Measurements from ENCODE around the gene TMEM213. TPM values are rescaled to one million over a fixed set of nuclear protein-coding genes. Genes with fewer than 3 reads are reported as not detected.

Gene TMEM213, protein sequence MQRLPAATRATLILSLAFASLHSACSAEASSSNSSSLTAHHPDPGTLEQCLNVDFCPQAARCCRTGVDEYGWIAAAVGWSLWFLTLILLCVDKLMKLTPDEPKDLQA
- total RNA-seq (not detected), polyA plus RNA-seq (not detected), total RNA-seq (0 reads per million in 6 experiments)

DNA sequence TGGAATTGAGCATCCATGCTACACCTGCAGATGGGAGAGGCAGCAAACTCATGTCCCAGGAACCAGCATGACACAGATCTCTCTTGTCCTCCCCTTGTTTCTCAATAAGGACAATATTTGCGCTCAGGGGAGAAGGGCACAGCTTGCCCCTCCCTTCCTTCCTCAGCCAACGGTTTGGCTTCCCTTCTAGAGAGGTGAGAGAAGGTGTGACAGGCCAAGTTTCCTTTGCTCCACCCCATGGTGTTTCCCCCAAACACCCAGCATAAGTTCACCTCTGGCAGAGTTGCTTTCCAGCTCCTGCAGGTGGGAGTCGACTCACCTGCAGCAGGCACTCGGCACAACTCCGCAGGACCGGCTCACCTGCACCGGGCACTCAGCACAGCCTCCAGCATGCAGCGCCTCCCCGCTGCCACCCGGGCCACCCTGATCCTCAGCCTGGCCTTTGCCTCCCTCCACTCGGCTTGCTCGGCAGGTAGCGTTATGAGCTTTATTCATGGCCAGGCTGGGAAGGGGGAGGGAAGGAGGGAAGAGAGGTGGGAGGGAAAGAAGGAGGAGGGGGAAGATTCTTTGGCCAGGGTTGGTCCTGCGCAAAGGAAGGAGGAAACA lies at the start of gene TMEM213, which contains the start of gene ATP6V0A4:
TMEM213 (plus strand) TSS at position 280 of the 606 bp plus-strand sequence; CDS start at position 391, 111 bp downstream.
ATP6V0A4 (minus strand) TSS at position 482 of the 606 bp plus-strand sequence. CDS start 26,949 bp downstream, outside the sequence.
- DNase-seq (no peak), ATAC-seq (peak; percentile 49 to 71)
- H3K36me3 Mint-ChIP-seq, result no peaks in the 10 kb centered on the region
- POLR2A ChIA-PET, result no interaction called here
- peaks cover 0 to 3% (median 0%) of the 10 kb centered on the region in 5 donors for H3K27me3 Mint-ChIP-seq
- peak within 1 kb of the TSS in 2 of 10 donors; percentile 25 to 41 for H3K4me3 Mint-ChIP-seq
- H3K9me3 Mint-ChIP-seq, result peaks cover 0 to 4% (median 0%) of the 10 kb centered on the region in 9 donors
- peaks cover 7 to 13% (median 10%) of the 10 kb centered on the region in 4 donors for H3K4me1 Mint-ChIP-seq
- H3K27ac Mint-ChIP-seq, result peak within 1 kb of the TSS in 7 of 10 donors; percentile 9 to 81 (median 44)

DNA sequence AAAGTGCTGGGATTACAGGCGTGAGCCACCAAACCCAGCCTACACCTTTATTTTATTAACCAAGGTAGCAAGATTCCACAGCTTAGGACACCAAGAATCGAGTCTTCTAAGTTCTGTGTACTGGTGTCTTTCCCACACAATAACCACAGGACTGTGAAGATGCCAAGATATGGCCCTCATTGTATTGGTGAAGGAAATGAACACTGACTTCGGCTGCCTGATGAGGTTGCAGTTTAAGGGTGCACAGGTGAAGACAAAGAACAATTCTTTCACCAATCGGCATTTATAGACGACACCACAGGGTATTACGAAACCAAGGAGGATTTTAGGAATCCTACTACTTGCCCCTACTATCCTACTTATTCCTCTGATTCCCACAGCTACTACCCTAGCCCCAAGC lies 49.1 kb upstream of the TMEM213 start:
- Mint-ChIP-seq H3K9me3 (no peaks in the 10 kb centered on the region), H3K27me3 (no peaks in the 10 kb centered on the region), H3K4me1 (peaks cover 36 to 61% (median 59%) of the 10 kb centered on the region in 4 donors), H3K27ac (peak overlapping the region in 9 of 10 donors; percentile 44 to 91 (median 72)), H3K4me3 (no peak overlapping the region), H3K36me3 (no peaks in the 10 kb centered on the region)
- ATAC-seq, result no peak
- no peak for DNase-seq
- POLR2A ChIA-PET, result interaction anchor here (0.6 kb wide), 1 partner anchor 11 kb away, joined by 3 read pairs; no protein-coding TSS in a partner anchor

DNA sequence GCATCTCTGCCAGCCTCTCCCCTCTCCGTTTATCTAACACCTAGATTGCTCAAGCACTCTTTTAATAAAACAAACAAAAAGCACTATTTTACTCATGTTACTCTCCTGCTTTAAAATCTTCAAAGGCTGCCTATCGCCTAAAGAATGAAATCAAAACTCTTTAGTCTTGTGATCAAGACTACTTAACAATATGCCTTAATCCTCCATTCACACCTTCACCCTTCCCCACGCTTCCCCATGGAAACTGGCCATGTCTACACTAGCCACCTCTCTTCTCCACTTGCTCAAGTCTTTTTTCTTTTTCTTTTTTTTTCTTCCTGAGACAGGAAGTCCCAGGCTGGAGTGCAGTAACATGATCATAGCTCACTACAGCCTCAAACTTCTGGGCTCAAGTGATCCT lies 47.8 kb upstream of the TMEM213 start:
- H3K36me3 Mint-ChIP-seq, result no peaks in the 10 kb centered on the region
- no peak overlapping the region for H3K4me3 Mint-ChIP-seq
- peak overlapping the region; percentile 70 to 95 (median 89) for H3K27ac Mint-ChIP-seq

DNA sequence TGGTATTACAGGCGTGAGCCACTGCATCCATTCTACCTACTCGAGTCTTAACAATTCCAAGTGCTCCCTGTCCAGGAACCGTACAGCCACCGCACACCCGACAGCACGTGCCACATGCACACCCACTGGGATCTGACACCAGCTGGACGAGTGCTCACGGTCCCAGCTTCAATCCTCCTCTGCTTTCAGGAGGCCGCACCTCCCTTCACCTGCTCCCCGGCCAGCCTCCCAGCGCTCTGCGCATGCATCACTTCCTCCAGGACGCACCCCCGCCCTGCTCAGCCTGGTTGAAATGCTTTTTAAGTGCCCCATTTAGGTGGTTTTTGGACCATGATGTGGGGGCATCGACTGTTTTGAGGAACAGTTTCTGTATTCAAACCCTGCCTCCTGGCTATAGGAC lies 47.3 kb upstream of the TMEM213 start:
- ATAC-seq (no peak), DNase-seq (no peak)
- H3K36me3 Mint-ChIP-seq, result no peaks in the 10 kb centered on the region
- peak overlapping the region; percentile 70 to 99 (median 90) for H3K27ac Mint-ChIP-seq
- H3K4me3 Mint-ChIP-seq, result no peak overlapping the region
- POLR2A ChIA-PET, result interaction anchor here (1.1 kb wide), 1 partner anchor 9 kb away, joined by 3 read pairs; no protein-coding TSS in a partner anchor
- H3K9me3 Mint-ChIP-seq, result no peaks in the 10 kb centered on the region
- H3K4me1 Mint-ChIP-seq, result peaks cover 34 to 62% (median 58%) of the 10 kb centered on the region in 4 donors
- H3K27me3 Mint-ChIP-seq, result no peaks in the 10 kb centered on the region

More for the DNA sequence above, 47.8 kb upstream of the TMEM213 start:
- DNase-seq (peak in 1 of 10 donors; percentile 7), ATAC-seq (no peak)
- no peaks in the 10 kb centered on the region for H3K9me3 Mint-ChIP-seq
- no peaks in the 10 kb centered on the region for H3K27me3 Mint-ChIP-seq
- peaks cover 37 to 63% (median 60%) of the 10 kb centered on the region in 4 donors for H3K4me1 Mint-ChIP-seq
- POLR2A ChIA-PET, result interaction anchor here (0.6 kb wide), 2 partner anchors 129 to 354 kb away, joined by 5 read pairs; no protein-coding TSS in a partner anchor

DNA sequence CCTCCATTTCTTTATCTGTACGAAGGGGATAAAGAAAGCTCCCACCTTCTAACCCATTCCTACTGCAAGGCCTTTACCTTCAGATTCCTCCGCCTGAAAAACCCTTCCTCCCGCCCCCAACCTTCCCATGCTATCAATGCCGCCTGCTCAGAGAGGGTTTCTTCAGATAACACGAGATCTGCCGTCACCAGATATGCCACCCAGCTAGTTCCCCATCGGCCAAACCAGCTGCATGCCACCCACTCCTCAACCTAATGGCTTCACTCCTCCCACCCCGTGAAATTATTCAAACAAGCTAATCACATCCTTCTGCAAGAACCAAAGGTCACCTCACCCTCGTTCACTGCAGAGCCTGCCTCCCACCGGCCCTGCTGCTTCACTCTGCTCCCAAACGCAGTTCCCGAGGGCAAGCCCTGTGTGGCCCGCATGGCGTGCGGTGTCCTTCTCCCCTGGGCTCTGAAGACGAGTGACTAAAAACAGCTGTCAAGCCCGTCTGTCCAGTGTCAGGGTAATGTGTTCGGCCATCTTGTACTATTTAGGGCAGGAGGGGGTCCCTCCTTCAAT lies 46.8 kb upstream of the TMEM213 start:
- ATAC-seq (no peak), DNase-seq (peak in 1 of 10 donors; percentile 1)
- POLR2A ChIA-PET, result interaction anchor here (1.1 kb wide), 1 partner anchor 8 kb away, joined by 3 read pairs; no protein-coding TSS in a partner anchor
- peak overlapping the region; percentile 70 to 99 (median 92) for H3K27ac Mint-ChIP-seq
- no peaks in the 10 kb centered on the region for H3K9me3 Mint-ChIP-seq
- H3K36me3 Mint-ChIP-seq, result no peaks in the 10 kb centered on the region
- peak overlapping the region in 2 of 10 donors; percentile 20 to 57 for H3K4me3 Mint-ChIP-seq
- H3K4me1 Mint-ChIP-seq, result peaks cover 34 to 62% (median 59%) of the 10 kb centered on the region in 4 donors
- H3K27me3 Mint-ChIP-seq, result no peaks in the 10 kb centered on the region

DNA sequence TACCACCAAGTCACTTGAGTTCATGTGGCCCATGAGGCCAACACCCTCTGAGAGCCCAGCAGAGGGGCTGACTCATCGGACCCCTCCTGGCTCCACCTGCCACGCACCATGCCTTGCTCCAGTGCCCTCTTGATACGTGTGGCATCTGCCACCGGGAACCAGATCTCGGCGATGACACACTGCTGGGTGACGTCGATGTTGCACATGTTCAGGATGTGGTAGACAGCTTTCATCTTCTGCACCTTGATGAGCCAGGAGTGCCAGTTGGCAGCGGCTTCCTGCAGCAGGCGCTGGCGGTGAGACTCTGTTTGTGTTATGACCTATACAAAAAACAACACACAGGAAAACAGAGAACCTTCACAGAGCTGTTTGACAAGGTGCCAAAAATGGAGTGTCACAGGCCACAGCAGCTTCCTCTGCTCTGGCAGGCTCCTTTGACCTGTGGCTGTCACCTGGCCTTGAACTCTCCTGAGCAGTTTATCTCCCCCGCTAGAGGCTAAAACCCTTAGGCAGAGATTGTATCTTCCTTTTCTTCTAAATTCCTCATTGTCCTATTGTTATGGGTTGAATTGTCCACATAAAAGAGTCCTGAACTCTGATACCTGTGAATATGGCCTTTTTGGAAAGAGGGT lies 45.2 kb upstream of the TMEM213 start:
- POLR2A ChIA-PET, result interaction anchor here (0.6 to 1.5 kb wide), 4 partner anchors 12 to 751 kb away, joined by 3 to 5 read pairs (median 4); no protein-coding TSS in a partner anchor
- Mint-ChIP-seq H3K27ac (peak overlapping the region; percentile 81 to 99 (median 94)), H3K4me3 (peak overlapping the region; percentile 53 to 82 (median 66)), H3K9me3 (no peaks in the 10 kb centered on the region), H3K4me1 (peaks cover 31 to 73% (median 64%) of the 10 kb centered on the region in 4 donors), H3K36me3 (no peaks in the 10 kb centered on the region), H3K27me3 (no peaks in the 10 kb centered on the region)
- peak; percentile 73 to 99 (median 96) for DNase-seq
- ATAC-seq, result peak; percentile 88 to 90

DNA sequence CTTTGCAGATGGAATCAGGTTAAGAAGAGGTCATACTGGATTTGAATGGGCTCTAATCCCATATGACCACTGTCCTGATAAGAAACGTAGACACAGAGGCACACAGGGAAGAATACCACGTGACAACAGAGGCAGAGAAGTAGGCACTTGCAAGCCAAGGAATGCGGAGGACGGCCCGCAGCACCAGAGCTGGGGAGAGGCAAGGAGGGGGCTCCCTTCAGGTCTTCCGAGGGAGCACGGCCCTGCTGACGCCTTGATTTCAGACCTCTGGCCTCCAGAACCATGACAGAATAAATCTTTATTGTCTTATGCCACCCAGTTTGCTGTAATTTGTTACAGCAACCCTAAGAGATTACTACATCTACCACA lies 44.7 kb upstream of the TMEM213 start:
- Mint-ChIP-seq H3K9me3 (no peaks in the 10 kb centered on the region), H3K36me3 (no peaks in the 10 kb centered on the region), H3K4me3 (peak overlapping the region; percentile 53 to 82 (median 66)), H3K4me1 (peaks cover 31 to 74% (median 63%) of the 10 kb centered on the region in 4 donors), H3K27me3 (no peaks in the 10 kb centered on the region), H3K27ac (peak overlapping the region; percentile 81 to 99 (median 94))
- DNase-seq (no peak), ATAC-seq (no peak)
- POLR2A ChIA-PET, result interaction anchor here (0.8 to 1.5 kb wide), 3 partner anchors 12 to 752 kb away, joined by 3 to 5 read pairs (median 4); no protein-coding TSS in a partner anchor

DNA sequence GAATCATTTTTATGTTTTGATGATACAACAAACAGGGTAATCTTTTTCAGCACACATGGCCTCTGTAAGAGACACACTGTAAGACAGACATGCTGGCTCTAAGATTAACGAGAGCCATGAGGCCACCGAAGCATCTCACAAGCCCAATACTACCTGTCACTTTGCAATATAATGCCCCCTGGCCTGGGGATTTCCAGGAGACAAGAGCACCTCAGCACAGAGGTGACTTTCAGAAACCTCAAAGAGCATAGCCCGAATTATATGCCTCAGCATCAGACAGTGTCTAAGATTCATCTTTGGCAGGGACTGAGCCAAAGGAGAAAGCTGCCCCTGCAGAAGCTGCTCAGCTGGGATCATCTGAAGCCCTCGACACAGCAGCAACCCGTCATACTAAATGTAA lies 44.2 kb upstream of the TMEM213 start:
- no peak for ATAC-seq
- Mint-ChIP-seq H3K4me3 (peak overlapping the region in 9 of 10 donors; percentile 9 to 82 (median 67)), H3K9me3 (no peaks in the 10 kb centered on the region)

DNA sequence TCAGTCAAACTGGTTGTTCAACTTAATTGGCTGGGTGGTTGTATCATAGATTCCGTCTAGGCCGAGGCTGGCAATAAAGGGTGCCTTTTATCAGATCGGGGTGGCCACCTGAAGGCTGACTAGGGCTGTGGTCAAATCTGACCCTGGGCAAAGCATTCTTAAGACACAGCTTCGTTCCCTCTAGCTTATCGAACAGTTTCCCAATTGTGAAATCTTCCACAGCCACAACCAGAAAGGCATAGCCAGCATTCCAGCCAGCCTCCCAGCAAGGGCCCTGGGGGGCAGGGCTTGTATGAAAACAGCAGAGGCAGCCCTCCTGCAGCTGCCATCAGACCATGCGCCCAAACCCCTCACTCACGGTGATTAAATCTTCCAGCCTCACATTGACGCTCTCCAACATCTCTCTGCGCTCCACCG lies 42.5 kb upstream of the TMEM213 start:
- Mint-ChIP-seq H3K9me3 (no peaks in the 10 kb centered on the region), H3K27me3 (no peaks in the 10 kb centered on the region), H3K27ac (peak overlapping the region in 9 of 10 donors; percentile 3 to 92 (median 63)), H3K4me3 (peak overlapping the region in 1 of 10 donors; percentile 29), H3K36me3 (no peaks in the 10 kb centered on the region), H3K4me1 (peaks cover 20 to 56% (median 44%) of the 10 kb centered on the region in 4 donors)
- ATAC-seq (no peak), DNase-seq (no peak)
- POLR2A ChIA-PET, result no interaction called here

More for the DNA sequence above, 44.2 kb upstream of the TMEM213 start:
- H3K27me3 Mint-ChIP-seq, result no peaks in the 10 kb centered on the region
- no peaks in the 10 kb centered on the region for H3K36me3 Mint-ChIP-seq
- POLR2A ChIA-PET, result no interaction called here
- H3K27ac Mint-ChIP-seq, result peak overlapping the region; percentile 81 to 99 (median 94)
- H3K4me1 Mint-ChIP-seq, result peaks cover 31 to 73% (median 61%) of the 10 kb centered on the region in 4 donors
- DNase-seq, result peak in 4 of 10 donors; percentile 11 to 44 (median 32)

DNA sequence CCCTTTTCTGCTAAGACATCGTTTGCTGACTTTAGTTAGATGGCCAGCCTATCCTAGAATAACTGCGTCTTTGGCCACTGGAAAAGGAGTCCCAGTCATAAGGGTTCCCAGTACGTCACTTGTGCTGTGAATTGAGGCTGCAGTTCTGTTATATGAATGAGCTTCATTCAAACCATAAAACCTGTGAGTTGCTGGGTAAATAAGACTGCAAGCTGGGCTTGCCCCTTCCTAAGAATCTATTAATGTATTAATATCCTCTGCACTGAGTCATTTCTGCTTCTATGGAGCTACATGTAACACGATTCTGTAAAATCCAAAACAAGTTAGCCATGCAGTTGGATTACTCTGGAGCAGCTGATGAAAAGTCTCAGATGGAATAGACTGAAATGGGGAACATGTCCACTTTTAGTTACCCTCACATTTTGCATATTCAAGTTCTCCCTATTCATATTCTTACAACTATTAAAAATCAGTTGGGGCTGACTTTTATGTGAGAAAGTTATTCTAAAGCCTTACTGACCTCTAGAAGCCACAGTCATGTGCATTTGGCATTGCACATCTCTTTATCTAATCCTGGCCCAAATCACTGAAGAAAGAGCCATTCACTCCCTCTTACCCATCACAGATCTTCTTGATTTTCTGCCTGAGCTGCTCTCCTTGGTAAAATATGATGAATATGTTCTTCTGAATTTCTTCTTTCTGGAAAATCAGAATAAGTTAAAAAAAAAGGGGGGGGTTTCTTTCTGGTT lies 41.8 kb upstream of the TMEM213 start:
- ATAC-seq, result no peak
- no peak for DNase-seq
- peak overlapping the region in 8 of 10 donors; percentile 8 to 92 (median 44) for H3K27ac Mint-ChIP-seq
- peak overlapping the region in 1 of 10 donors; percentile 29 for H3K4me3 Mint-ChIP-seq
- no peaks in the 10 kb centered on the region for H3K36me3 Mint-ChIP-seq
- no peaks in the 10 kb centered on the region for H3K27me3 Mint-ChIP-seq
- H3K9me3 Mint-ChIP-seq, result no peaks in the 10 kb centered on the region
- POLR2A ChIA-PET, result no interaction called here
- peaks cover 14 to 49% (median 37%) of the 10 kb centered on the region in 4 donors for H3K4me1 Mint-ChIP-seq

DNA sequence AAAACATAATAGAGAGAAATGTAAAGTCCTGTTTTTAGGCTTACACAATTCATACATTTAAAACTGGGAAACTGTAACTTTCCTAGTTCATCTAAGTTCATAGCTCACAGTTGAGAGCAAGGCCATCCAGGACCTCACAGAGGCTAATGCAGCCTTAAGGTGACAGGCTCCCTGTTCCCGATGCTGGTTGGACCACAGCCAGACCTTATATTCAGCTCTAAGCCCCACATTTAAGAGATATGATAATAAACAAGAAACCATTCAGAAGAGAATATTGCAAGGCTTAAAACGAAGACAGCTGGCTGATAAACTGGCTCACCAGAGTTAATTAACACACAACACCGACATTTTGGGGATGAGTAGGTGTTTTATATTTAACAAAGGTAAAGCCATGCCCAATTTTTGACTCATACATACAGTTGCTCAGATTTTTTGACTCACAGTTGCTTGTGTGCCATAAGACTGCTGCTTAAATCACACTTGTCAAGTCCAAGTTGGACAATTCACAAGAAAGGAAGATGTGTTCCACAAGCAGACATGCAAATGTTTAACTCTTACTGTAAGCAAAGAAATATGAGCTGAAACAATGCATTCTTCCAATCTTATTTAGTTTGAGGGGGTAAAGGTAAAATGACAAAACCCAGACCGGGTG lies 41.1 kb upstream of the TMEM213 start:
- Mint-ChIP-seq H3K27ac (peak overlapping the region in 6 of 10 donors; percentile 18 to 92 (median 64)), H3K4me1 (peaks cover 9 to 42% (median 31%) of the 10 kb centered on the region in 4 donors), H3K36me3 (no peaks in the 10 kb centered on the region), H3K9me3 (no peaks in the 10 kb centered on the region), H3K27me3 (no peaks in the 10 kb centered on the region), H3K4me3 (no peak overlapping the region)
- no peak for ATAC-seq
- no peak for DNase-seq
- POLR2A ChIA-PET, result no interaction called here

Data from naive thymus-derived CD8-positive, alpha-beta T cell (primary cell).